Psoas muscle (tissue), 8 donors: Measurements from ENCODE around the gene GPR35. TPM values are rescaled to one million over a fixed set of nuclear protein-coding genes. Genes with fewer than 3 reads are reported as not detected.

Experiments used
- ATAC-seq, 4 donors: fragments of 200-7000 bp; cut with Tn5 transposase; one replicate each; pipeline ENCODE4 v1.9.1; 2020; ENCODE audit warnings: moderate library complexity in 3 of 4, mild to moderate bottlenecking in 2 of 4
- DNase-seq, 2 donors: peaks; one replicate each; pipeline ENCODE4 v3.0.0-alpha.2; 2020
- H3K27ac ChIP-seq: fragments of 200-600 bp; one replicate; pipeline ENCODE4 v1.8.0; 2022
- H3K27me3 ChIP-seq, 3 donors: fragments of 200-600 bp in 1 of 3; one replicate each; pipeline versions ENCODE4 v1.6.1 to v1.8.0; 2013 to 2022; ENCODE audit warnings: low read length in 2 of 3, mild to moderate bottlenecking in 2 of 3, moderate library complexity in 1 of 3; ENCODE audit not compliant: insufficient read depth in 3 of 3
- H3K36me3 ChIP-seq, 2 donors: fragments of 200-600 bp in 1 of 2; one replicate each; pipeline versions ENCODE4 v1.6.1 to v1.8.0; 2013 to 2022; ENCODE audit warnings: low read depth in 1 of 2, mild to moderate bottlenecking in 1 of 2, moderate library complexity in 1 of 2; ENCODE audit not compliant: insufficient read depth in 1 of 2
- H3K4me1 ChIP-seq: fragments of 200-600 bp; one replicate; pipeline ENCODE4 v1.8.0; 2022
- H3K4me3 ChIP-seq: fragments of 200-600 bp; one replicate; pipeline ENCODE4 v1.8.0; 2022; ENCODE audit warnings: mild to moderate bottlenecking
- H3K9me3 ChIP-seq: fragments of 200-600 bp; one replicate; pipeline ENCODE4 v1.8.0; 2022
- WGBS, 3 donors: extraction: QIAGEN DNeasy Blood & Tissue Kit; methylation state at CpG; one replicate each; pipeline versions ENCODE4 v1.1.6 to v1.1.7; 2013; 5-methylcytosine and 5-hydroxymethylcytosine counted together
- intact Hi-C, 2 donors: fragments of 100-400 bp; cut with DNase I; formaldehyde crosslinking; loops; one replicate each; pipeline versions ENCODE4 v1.11.0 to v1.14.2; 2022
- polyA plus RNA-seq, 3 donors: library from polyadenylated mRNA; stranded (reverse); fragments of 200-250 nt; gene quantifications; one replicate each; pipeline ENCODE4 v1.2.3, GENCODE V29; 2013
- total RNA-seq, 4 donors: library from RNA; stranded (reverse); fragmentation: NEBNext Ultra II Directional in 2 of 4; extraction: Animal tissue kit (Norgen Biotek cat#: 25700) in 2 of 4; gene quantifications; one replicate each; pipeline versions ENCODE4 v1.2.1 to v1.2.4, GENCODE V29; 2021 to 2023
- TF ChIP-seq, protein P1 (sequence below): fragments of 200-600 bp; IDR thresholded peaks from one replicate; pipeline ENCODE4 v1.8.0; 2022; ENCODE audit warnings: antibody characterized with exemption
- donor health status: healthy with polysubstance abuse.
- donor health status: DM: no; HTN: no; CAD: no; lungs with moderate emphysema.
- donor health status: Bipolar disorder and iron deficiency.
- donor health status: healthy.
- donor health status: DM: yes; HTN: yes; CAD: no.
- donor health status: DM: no; HTN: no; CAD: no.
- donor health status: DM: no; HTN: no; CAD: no.
- donor health status: DM: yes; HTN: yes; CAD: no.

Gene GPR35
- total and polyA plus RNA-seq, 7 donors, result 0.30 to 0.92 (median 0.58) TPM

DNA sequence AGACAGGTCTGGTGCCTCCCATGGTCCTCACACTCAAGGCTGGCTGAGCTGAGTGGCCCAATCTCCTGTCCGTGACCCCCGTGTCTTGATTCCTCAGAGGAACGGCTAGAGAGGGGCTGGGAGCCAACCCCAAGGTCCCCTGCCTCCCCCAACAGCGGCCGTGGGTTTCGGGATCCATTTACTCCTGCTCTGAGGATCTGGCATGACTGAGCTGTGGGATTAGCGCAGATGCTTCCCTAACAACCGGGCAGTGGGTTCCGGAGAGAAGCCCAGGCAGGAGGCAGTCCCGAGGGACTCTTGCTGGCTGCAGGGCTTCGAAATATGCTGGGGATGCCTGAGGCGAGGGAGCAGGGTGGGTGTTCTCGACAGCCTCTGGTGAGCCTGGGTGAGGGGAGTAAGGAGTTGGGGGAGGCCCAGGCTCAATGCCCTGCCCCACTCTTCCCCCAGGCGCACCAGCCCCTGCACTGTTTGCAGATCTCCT is 18.9 kb downstream of the GPR35 start:
- intact Hi-C loops, result no loop called here
- H3K27me3 ChIP-seq, result peaks cover 0 to 36% (median 21%) of the 10 kb centered on the region in 3 donors
- no peaks in the 10 kb centered on the region for H3K36me3 ChIP-seq
- no peak for ATAC-seq
- no peak overlapping the region for H3K27ac ChIP-seq
- WGBS, 3 donors, result 26 to 41% (median 37%) methylated on average over 13 to 14 of the region's 14 CpGs
- TF ChIP-seq, protein P1, sequence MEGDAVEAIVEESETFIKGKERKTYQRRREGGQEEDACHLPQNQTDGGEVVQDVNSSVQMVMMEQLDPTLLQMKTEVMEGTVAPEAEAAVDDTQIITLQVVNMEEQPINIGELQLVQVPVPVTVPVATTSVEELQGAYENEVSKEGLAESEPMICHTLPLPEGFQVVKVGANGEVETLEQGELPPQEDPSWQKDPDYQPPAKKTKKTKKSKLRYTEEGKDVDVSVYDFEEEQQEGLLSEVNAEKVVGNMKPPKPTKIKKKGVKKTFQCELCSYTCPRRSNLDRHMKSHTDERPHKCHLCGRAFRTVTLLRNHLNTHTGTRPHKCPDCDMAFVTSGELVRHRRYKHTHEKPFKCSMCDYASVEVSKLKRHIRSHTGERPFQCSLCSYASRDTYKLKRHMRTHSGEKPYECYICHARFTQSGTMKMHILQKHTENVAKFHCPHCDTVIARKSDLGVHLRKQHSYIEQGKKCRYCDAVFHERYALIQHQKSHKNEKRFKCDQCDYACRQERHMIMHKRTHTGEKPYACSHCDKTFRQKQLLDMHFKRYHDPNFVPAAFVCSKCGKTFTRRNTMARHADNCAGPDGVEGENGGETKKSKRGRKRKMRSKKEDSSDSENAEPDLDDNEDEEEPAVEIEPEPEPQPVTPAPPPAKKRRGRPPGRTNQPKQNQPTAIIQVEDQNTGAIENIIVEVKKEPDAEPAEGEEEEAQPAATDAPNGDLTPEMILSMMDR, result no peak
- DNase-seq, result peak in 1 of 2 donors; percentile 41
- no peak overlapping the region for H3K4me3 ChIP-seq
- H3K9me3 ChIP-seq, result no peaks in the 10 kb centered on the region
- H3K4me1 ChIP-seq, result no peaks in the 10 kb centered on the region

GRCh38 chr2:240644859-240645301 is 19.6 kb downstream of the GPR35 start:
- H3K27me3 ChIP-seq, result peaks cover 0 to 42% (median 21%) of the 10 kb centered on the region in 3 donors
- no peaks in the 10 kb centered on the region for H3K9me3 ChIP-seq
- H3K36me3 ChIP-seq, result no peaks in the 10 kb centered on the region
- intact Hi-C loops, result no loop called here
- no peaks in the 10 kb centered on the region for H3K4me1 ChIP-seq
- H3K27ac ChIP-seq, result no peak overlapping the region
- DNase-seq (peak in 1 of 2 donors; percentile 35), ATAC-seq (no peak)
- TF ChIP-seq, protein P1, result no peak
- 56 to 61% (median 57%) methylated on average over 8 of the region's 8 CpGs for WGBS, 3 donors
- H3K4me3 ChIP-seq, result no peak overlapping the region

DNA sequence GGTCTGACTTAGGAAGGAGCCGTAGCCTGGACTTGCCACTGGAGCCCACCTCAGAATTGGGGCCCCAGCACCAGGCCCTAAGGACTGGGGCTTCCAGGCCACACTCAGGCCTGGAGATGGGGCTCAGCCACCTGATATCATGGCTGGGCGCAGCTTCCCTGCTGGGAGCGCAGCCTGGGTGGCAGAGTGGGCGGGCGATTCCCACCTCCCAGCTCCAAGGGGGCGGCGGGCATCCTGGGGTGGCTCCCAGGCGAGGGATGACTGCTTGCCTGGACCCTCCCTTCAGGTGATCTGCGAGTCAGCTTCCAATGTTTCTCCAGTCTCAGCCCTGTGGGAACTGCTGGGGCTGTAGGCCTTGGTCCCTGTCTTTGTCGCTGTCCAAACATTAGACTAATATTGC is 20.1 kb downstream of the GPR35 start:
- intact Hi-C loops, result no loop called here
- Histone ChIP-seq H3K27me3 (peaks cover 0 to 45% (median 23%) of the 10 kb centered on the region in 3 donors), H3K9me3 (no peaks in the 10 kb centered on the region), H3K4me1 (no peaks in the 10 kb centered on the region), H3K36me3 (no peaks in the 10 kb centered on the region), H3K4me3 (no peak overlapping the region), H3K27ac (no peak overlapping the region)
- 86 to 94% (median 87%) methylated on average over 10 of the region's 10 CpGs for WGBS, 3 donors
- TF ChIP-seq, protein P1, result no peak
- DNase-seq, result peak in 1 of 2 donors; percentile 21
- ATAC-seq, result no peak

GRCh38 chr2:240645801-240646175 is 20.5 kb downstream of the GPR35 start:
- H3K27me3 ChIP-seq, result peaks cover 0 to 49% (median 24%) of the 10 kb centered on the region in 3 donors
- intact Hi-C loops, result no loop called here
- no peaks in the 10 kb centered on the region for H3K9me3 ChIP-seq
- H3K4me1 ChIP-seq, result no peaks in the 10 kb centered on the region
- no peak for ATAC-seq
- no peak overlapping the region for H3K4me3 ChIP-seq
- 85 to 94% (median 90%) methylated on average over 10 of the region's 10 CpGs for WGBS, 3 donors
- H3K27ac ChIP-seq, result no peak overlapping the region
- peak in 1 of 2 donors; percentile 19 for DNase-seq
- TF ChIP-seq, protein P1, result no peak
- H3K36me3 ChIP-seq, result no peaks in the 10 kb centered on the region
